NB4 (cell line): Measurements from ENCODE around the gene ZMYND12.

Experiments used
- DNase-seq: peaks from one replicate; pipeline ENCODE4 v3.0.0; 2010; ENCODE audit warnings: low read depth
- H3K4me3 ChIP-seq: one replicate; pipeline ENCODE4 v1.5.1; 2011; ENCODE audit warnings: mild to moderate bottlenecking, low read depth, low read length, moderate library complexity
- CTCF ChIP-seq: IDR thresholded peaks from one replicate; pipeline ENCODE4 v1.5.1; 2012; ENCODE audit warnings: low read depth, low read length
- MAX ChIP-seq: IDR thresholded peaks from 2 replicates; pipeline ENCODE4 v1.6.1; 2011; ENCODE audit warnings: low read depth, low read length
- MYC ChIP-seq: IDR thresholded peaks from 2 replicates; pipeline ENCODE4 v1.6.1; 2011; ENCODE audit warnings: low read depth, low read length
- POLR2A ChIP-seq: IDR thresholded peaks from 2 replicates; pipeline ENCODE4 v1.6.1; 2011; ENCODE audit warnings: mild to moderate bottlenecking; ENCODE audit not compliant: insufficient read length; ENCODE audit errors: extremely low read depth

Gene ZMYND12

GRCh38 chr1:42466030-42466429, 10.2 kb upstream of the ZMYND12 start:
- DNase-seq, result no peak
- no peak overlapping the region for H3K4me3 ChIP-seq
- no peak for TF ChIP-seq MAX
- no peak for TF ChIP-seq CTCF
- TF ChIP-seq POLR2A, result no peak
- TF ChIP-seq MYC, result no peak

- H3K4me3 ChIP-seq, result no peak overlapping the region
- DNase-seq, result no peak
- TF ChIP-seq MAX, result no peak
- no peak for TF ChIP-seq POLR2A
- TF ChIP-seq CTCF, result no peak
- no peak for TF ChIP-seq MYC
Measured at GRCh38 chr1:42463921-42464320, 8.1 kb upstream of the ZMYND12 start.

GRCh38 chr1:42462828-42463763, 7.3 kb upstream of the ZMYND12 start, which contains the start of gene CCDC30:
Gene CCDC30, plus strand, starts transcription at chr1:42463286. Its CDS starts 17,266 bp downstream, at chr1:42480552.
- H3K4me3 ChIP-seq, result peak within 1 kb of the TSS; percentile 62
- no peak for TF ChIP-seq CTCF
- DNase-seq, result peak; percentile 94

- no peak for DNase-seq
- no peak overlapping the region for H3K4me3 ChIP-seq
- TF ChIP-seq POLR2A, result no peak
- no peak for TF ChIP-seq MYC
- TF ChIP-seq CTCF, result no peak
- no peak for TF ChIP-seq MAX
Measured at GRCh38 chr1:42461196-42461595, 5.4 kb upstream of the ZMYND12 start.

- TF ChIP-seq CTCF, result no peak
- TF ChIP-seq POLR2A, result no peak
- TF ChIP-seq MYC, result no peak
- no peak for TF ChIP-seq MAX
- peak overlapping the region; percentile 90 for H3K4me3 ChIP-seq
- DNase-seq, result peak; percentile 83
Measured at GRCh38 chr1:42456754-42457089, 900 bp upstream of the ZMYND12 start.

- no peak for DNase-seq
- no peak overlapping the region for H3K4me3 ChIP-seq
- TF ChIP-seq CTCF (no peak), MAX (no peak), POLR2A (no peak), MYC (no peak)
Measured at GRCh38 chr1:42454403-42454802, 1.4 kb downstream of the ZMYND12 start.
